Activated CD4-positive, alpha-beta T cell treated with anti-CD3 and anti-CD28 coated beads, Interleukin-2, amount 50 U/mL, for 48 hours (primary cell): ENCODE data around the gene OR5A1.

Source experiments
- DNase-seq, 2 experiments: peaks; one replicate each; pipeline ENCODE4 v3.0.0-alpha.2; 2020

Gene OR5A1

GRCh38 chr11:59480359-59480758 lies 44.1 kb downstream of the OR5A1 start:
- DNase-seq, result no peak
